GF-D8 (cell line): ENCODE results near the gene ANAPC15.
A peak's percentile ranks its signal among the peaks of the same experiment; 100 is the strongest.
"Not testable (repeated sequence)": the region's sequence is repeated elsewhere in the genome, so short reads cannot be mapped to it uniquely, and the experiment has no call there.

Experiments
- DNase-seq: peaks from one replicate; lab custom pipeline; 2025; lab: John Stamatoyannopoulos, UW

The ANAPC15 gene

DNA sequence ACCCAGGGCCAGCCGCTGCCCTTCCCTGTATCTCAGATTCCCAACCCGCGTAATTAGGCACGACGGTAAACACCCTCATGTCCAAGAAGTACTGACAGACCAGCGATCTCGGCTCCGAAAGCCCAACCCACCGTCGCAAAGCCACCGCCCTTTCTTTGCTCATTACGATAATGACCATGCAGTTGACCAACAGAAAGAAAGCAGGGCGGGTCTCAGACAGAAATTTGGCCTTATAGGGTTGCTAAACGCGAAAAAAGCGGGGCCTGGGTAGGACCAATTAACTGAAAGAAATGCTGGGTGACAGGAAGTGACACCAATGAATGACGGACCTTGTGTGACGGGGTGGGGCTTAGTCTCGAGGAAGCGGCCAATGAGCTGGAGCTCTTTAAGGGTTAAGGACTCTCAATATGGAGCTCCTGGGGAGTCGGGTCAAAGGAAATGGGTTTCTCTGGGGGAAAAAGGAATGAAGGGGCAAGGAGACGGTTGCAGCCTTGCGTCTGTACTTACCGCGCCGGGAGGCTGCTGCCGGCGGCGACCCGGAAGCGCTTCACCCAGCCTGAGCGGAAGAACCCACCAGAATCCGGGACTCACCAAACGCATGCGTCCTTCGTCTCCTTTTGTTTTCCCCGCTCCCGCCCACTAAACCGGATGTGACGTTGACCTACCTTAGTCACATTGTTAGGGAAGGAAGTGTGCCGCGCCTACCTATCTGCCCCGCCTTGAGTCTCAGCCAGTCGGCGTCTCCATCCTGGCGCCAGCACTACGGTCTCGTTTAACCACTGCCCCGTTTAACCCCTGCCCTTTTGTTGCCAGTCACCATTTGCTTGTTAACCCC, at the start of gene ANAPC15:
Gene ANAPC15 (minus strand): TSS at position 553 of the 835 bp plus-strand sequence. CDS start 1,419 bp downstream, outside the sequence.
- peak; percentile 98 for DNase-seq

DNA sequence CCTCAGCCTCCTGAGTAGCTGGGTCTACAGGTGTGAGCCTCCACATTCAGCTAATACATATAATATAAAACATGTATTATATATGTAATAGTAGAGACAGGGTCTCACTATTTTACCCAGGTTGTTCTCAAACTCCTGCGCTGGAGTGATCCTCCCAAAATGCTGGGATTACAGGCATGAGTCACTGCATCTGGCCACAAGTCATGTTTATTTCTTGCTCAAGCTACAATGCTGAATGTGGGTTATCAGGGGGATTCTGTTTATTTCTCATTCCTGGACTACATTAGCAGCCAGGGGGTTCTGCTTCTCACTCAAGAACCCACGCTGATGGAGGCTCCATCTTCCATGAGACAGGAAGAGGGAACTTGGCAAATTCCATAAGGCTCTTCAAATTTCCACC, 47.8 kb upstream of the ANAPC15 start:
- DNase-seq = no peak

DNA sequence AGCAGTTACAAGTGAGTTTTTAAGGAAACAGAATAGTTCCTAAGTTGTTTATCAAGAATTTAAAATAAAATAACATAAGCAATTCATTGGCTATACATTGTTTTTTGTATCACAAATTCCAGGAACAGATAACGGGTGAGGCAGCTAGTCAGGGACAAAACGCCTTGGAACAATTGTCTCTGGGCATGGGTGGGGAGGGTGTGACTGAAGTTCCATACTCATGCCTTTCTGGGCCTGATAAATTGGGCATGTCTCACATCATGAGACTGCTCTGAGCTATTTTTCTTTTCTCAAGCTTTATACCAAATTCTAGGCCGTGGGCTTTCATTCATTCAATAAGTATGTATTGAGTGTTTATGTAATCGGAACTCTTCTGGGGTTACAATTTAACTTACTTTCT, 44.6 kb upstream of the ANAPC15 start:
- no peak for DNase-seq

DNA sequence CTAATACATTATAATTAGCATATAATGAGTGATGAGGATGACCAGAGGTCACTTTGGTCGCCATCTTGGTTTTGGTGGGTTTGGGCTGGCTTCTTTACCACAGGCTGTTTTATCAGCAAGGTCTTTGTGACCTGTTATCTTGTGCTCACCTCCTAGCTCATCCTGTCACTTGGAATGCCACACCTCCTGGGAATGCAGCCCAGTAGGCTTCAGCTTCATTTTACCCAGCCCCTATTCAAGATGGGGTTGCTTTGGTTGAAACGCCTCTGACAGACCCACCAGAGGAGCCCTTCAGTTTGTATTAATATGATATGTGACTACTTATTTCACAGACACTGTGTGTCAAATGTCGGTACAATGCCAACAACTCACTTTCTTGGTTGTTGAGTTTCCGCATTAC, 43.3 kb upstream of the ANAPC15 start:
- no peak for DNase-seq

DNA sequence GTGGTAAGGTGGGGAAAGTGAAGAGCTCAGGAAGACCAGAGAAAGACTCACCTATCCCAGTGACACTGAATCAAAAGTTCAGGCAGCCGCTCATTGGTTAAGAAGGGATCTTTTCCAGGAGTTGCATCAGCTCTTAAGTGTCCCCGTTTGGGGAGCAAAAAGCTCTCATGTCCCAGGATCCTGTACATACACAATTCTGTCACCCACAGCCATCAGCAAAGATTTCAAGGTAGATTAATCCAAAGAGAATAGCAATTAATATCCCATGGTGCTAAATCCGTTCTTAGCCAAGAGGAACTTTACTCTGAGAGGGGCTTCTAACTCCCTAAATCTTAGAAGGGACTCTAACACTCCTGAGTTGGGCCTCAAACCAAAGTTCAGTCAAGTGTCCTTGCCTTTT, 42.3 kb upstream of the ANAPC15 start:
- no peak for DNase-seq

DNA sequence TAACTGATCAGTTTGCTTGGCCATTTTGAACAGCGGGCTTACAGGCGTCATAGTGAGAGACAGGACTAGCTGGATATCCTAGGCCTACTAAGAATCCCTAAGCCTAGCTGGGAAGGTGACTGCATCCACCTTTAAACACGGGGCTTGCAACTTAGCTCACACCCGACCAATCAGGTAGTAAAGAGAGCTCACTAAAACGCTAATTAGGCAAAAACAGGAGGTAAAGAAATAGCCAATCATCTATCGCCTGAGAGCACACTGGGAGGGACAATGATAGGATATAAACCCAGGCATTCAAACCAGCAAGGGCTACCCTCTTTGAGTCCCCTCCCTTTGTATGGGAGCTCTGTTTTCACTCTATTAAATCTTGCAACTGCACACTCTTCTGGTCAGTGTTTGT, 41.4 kb upstream of the ANAPC15 start:
- not testable (repeated sequence) for DNase-seq

DNA sequence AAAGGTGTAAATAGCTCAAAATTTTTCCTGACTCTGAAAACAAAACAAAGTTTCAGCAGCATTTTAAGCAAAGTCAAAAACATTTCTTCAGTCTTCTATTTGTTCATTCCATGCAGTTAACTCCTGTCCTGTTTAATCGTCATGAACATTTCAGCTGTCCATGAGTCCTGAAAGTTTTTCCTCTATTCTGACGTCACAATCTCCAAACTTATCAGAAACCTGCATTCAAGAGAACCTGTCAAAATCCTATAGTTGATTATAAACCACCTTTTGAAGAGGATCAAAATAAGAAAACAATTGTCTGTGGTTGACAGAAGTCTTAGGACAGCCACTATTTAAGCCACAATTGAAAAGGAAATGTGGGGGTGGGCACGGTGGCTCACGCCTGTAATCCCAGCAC, 38.4 kb upstream of the ANAPC15 start:
- DNase-seq = no peak

DNA sequence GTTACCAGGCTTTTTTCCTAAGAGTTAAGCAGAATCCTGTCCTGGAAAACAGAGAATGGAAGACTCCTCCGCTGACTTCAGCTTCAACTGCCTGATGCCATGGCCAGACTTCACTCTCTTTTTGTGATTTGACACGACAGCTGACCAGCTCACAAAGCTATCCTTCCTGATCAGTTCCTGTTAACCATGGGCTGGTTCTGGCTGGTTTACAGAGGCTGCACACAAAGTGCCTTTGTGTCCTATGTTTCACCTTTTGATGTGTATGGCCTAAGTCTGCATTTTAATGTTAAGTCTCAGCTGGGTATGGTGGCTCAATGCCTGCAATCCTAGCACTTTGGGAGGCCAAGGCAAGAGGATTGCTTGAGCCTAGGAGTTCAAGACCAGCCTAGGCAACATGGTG, 34.1 kb upstream of the ANAPC15 start:
- DNase-seq = no peak

DNA sequence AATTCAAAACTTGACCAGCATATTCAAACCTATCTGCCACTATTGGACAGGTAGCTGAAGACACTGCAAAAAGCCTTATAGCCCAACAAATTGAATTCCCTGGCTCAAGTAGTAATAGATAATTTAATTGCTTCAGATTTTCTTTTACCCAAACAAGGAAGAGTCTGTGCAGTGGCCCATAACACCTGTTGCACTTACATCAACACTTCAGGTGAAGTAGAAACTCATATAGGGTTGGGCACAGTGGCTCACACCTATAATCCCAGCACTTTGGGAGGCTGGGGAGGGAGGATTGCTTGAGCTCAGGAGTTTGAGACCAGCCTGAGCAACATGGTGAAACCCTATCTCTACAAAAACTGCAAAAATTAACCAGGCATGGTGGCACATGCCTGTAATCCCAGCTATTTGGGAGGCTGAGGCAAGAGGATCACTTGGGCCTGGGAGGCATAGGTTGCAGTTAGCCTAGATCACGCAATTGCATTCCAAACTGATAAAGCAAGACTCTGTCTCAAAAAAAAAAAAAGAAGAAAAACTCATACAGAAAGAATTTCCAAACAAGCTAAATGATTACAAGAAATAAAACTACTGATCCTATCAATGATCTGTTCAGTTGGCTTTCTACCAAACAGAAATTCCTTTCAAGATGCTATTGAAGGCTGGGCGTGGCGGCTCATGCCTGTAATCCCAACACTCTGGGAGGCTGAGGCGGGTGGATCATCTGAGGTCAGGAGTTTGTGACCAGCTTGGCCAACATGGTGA, 32.5 kb upstream of the ANAPC15 start:
- DNase-seq = no peak

DNA sequence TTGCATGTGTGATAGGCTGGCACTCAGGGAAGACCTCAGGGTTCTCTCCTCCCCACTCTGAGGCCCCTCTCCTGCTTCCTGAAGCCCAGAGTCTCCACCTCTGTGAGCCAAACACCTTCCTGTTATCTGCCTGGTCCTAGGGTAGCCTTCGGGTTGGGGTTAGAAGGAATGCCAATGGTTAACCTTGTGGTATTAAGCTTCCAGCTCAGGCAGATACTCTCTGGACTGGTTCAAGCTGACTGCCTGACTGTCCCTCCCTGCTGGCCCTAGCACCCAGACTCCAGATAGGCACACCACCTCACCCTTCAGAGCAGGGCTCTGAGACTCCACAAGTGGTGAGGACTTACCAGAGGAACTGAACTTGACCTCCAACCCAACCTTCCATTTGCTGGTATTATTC, 30.0 kb upstream of the ANAPC15 start:
- DNase-seq = not testable (repeated sequence)

DNA sequence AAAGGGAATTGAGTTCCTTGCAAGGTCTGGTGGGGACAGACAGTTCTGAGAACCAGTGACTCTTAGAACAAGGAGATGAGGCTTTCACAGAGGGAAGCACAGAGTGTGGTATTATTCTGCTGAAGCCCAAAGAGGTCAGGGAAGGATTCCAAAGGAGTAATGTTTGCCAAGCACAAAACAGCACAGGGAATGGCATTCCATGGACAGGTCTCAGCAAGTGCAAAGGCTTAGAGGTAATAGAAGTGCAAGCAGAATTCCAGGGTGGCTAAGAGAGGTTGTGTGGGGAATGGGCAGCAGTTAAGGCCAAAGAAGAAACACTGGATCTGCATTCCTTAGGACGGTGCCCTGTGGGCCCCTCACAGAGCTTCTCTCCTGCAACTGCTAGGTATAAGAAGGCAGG, 29.6 kb upstream of the ANAPC15 start:
- DNase-seq = not testable (repeated sequence)

DNA sequence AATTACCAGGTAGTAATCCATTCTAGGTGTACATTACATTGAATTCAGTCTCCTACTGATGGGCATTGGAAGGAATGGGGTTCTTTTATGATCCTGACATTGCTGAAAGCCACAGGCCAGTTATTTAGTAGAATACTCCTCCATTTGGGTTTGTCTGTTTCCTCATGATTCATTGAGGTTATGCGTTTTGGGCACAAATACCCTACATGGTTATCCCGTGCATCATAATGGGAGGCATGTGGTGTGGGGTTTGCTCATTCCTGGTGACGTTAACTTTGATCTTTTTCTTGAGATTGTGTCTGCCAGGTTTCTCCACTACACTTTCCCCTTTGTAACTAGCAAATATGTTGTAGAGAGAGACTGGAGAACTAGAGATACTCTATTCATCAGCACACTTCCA, 28.6 kb upstream of the ANAPC15 start:
- no peak for DNase-seq

DNA sequence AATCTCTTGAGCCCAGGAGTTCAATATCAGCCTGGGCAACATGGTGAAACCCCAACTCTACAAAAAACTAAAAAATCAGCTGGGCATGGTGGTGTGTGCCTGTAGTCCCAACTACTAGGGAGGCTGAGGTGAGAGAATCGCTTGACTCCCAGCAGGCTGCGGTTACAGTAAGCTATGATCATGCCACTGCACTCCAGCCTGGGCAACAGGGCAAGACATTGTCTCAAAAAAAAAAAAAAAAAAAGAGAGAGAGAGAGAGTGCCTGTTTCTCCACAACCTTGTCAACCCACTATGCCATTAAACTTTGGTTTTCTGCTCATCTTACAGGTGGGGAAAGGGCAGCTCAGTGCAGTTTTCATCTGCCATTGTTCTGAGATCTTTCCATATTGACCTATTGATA, 28.2 kb upstream of the ANAPC15 start:
- no peak for DNase-seq

DNA sequence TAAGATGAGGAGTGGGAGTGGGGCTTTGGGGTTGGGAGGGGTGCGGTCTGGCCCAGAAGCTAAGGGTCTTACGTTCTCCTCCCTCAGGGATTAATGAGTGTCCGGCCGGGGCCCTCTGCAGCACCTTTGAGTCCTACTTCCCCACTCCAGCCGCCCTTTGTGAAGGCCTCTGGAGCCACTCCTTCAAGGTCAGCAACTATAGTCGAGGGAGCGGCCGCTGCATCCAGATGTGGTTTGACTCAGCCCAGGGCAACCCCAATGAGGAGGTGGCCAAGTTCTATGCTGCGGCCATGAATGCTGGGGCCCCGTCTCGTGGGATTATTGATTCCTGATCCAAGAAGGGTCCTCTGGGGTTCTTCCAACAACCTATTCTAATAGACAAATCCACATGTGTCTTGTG, 27.0 kb upstream of the ANAPC15 start:
- no peak for DNase-seq

DNA sequence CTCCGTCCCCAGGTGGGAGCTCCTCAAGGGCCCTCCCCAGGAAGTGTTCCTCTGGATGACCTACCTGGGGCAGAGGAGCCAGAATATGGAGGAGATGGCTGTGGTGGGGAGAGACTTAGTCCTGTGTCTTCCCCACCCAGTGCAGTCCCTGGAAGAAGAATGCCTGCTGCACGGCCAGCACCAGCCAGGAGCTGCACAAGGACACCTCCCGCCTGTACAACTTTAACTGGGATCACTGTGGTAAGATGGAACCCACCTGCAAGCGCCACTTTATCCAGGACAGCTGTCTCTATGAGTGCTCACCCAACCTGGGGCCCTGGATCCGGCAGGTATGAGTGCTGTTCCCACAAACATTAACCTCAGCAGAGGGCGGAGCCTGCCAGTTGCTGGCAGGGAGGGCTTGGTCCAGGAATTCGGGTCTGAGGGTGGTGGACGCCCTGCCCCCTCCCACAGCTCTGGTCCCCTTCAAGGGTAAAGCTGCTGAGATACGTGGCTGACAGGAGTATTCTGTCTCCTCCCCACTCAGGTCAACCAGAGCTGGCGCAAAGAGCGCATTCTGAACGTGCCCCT, 26.4 kb upstream of the ANAPC15 start:
- DNase-seq = no peak

DNA sequence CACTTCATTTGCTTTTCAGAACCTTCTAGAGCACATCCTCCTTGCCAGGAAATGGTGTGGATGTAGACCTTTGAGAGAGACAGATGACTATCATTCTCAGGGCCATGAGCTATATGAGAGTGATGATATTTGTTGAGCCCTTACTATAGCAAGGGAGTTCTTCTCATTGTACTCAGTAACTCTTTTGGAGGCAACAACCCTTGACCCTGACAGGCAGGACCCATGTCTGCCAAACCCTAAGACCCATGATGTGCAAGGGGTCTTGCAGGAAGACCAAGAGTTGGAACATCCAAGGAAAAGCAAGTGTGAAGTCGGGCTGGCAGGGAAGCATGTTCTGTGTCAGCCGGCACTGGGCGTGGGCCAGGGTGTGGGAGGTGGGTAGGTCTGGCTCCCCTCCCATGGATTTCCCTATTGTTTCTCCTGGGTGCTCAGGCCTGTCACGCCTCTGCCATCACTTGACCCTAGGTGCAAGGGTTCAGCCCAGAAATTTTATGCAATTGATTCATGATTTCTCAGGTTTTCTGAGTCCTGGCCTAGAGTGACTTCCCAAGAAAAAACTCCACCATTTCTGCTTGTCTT, 24.3 kb upstream of the ANAPC15 start:
- DNase-seq = no peak

DNA sequence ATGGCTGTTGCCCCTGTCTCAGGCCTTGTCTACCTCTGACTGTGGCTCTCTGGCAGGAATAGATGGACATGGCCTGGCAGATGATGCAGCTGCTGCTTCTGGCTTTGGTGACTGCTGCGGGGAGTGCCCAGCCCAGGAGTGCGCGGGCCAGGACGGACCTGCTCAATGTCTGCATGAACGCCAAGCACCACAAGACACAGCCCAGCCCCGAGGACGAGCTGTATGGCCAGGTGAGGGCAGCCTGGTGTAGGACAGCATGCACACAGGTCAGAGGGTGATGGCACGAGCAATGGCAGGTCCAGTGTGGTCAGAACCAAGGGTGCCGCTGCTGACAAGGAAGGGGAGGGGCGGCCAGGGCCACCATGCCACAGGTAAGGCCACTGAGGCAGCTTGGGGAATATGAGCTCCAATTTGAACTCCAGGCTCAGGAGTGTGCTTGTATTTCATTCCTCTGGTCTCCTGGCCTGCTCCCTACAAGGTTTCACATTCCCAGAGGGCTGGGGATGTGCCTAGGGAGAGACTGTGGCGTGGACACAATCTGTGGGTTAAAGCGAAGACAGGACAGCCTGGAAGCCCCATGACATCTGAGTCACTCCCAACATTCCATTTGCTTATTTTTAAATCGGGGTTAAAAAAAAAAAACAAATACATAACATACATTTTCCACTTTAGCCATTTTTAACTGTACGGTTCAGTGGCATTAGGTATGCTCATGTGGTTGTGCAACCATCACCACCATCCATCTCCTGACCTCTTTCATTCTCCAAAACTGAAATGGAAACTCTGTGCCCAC, 23.6 kb upstream of the ANAPC15 start:
- DNase-seq = no peak

DNA sequence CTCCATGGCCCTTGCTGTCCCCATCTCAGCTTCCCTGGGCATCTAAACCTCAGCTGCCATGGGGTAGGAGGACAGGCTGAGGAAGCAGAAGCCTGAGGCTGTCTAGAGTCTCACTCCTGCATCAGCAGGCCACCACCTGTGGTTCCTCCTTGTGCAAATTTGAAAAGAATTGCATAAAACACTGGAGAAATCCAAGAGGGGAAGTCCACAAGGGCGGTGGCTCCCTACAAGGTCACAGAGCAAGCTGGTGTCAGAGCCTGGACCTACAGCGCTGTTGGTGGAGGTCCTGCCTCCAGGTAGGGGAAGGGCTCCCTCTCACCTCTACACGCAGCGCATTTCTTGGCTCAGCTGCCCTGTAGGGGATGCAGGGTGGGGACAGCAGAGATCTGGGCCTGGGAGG, 23.0 kb upstream of the ANAPC15 start, which contains the start of gene FOLR3:
Gene FOLR3 (plus strand): TSS at position 253 of the 400 bp plus-strand sequence. CDS start 228 bp downstream, outside the sequence.
- not testable (repeated sequence) for DNase-seq

DNA sequence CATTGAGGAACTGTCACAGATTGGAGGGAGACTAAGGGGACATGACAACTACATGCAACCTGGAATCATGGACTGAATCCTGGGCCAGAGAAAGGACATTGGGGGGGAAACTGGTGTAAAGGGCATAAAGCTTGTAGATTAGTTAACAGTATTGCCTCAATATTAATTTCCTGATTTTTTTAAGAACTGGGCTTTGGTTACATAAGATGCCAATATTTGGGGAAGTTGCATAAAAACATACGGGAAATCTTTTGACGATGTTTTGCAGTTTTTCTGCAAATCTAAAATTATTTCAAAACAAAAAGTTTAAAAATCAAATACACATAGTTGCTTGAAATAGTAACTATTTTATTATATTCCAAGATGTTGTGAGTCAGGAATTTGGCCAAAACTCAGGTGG, 20.2 kb upstream of the ANAPC15 start:
- no peak for DNase-seq

DNA sequence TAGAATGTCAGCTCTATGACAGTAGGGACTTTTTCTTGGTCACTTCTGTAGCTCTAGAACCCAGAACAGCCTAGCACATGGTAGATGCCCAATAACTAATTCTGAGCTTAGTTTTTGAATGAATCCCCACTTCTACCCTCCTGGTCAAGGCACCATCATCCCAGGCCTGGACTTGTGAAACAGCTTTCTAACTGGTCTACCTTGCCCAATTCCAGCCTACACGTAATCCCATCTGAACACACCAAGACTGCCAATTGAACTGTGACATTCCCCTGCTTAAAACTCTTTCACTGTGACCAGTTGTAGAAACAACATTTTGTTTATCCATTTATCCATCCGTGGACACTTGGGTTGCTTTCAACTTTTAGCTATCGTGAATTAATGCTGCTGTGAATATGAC, 16.9 kb upstream of the ANAPC15 start:
- DNase-seq = no peak

DNA sequence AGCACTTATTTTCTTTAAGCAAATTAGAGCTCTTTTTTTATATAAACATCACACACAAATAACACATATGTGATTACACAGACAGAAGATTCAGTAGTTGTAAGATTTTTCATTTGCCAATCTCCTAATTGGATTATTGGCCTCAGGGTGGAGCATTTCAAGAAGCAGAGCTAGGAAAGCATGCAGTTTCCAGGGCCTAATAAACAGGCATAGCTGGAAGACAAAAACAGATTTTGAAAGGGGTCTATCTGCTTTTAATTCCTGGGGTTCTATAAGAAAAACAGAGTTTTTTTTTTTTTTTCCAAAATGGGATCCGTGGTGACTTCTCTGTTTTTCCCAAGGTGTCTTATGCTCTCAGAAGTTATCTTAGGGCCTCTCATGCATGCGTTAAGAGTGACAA, 15.4 kb upstream of the ANAPC15 start:
- DNase-seq = no peak

DNA sequence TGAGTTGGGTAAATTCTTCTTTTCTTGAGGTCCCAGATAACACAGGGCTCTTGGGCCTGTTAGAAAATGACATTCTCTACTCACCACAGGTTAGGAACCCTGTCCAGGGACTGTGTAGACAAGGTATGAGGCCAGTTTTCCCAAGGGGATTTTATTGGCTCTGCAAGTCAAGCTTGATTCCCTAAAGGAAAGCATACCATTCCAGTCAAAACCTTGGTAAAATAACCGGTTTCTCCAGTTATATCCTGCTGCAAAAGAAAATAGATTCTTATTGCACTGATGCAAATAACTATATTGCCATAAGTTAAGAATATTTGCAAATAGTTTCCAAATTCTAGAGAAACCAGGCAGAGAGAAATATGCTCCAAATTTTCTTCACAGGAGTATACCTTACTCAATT, 13.5 kb upstream of the ANAPC15 start:
- DNase-seq = no peak
